ENCODE results near the gene ABR. TPM values are rescaled to one million over a fixed set of nuclear protein-coding genes. Genes with fewer than 3 reads are reported as not detected.

The ABR gene
- total RNA-seq: 110 and 114 TPM in 2 replicates
- long read RNA-seq, partial matches to known transcripts: 6 of 23 reads
- long read RNA-seq, other reads (novel, unspliced or antisense): 16 of 23 reads

GRCh38 chr17:1179818-1180742, at the start of gene ABR:
Gene ABR (minus strand): TSS chr17:1179981. CDS start chr17:1179727, 254 bp downstream.
- Mint-ChIP-seq H3K4me1 (ENCODE audit: unreplicated experiment) (peaks cover 45% of the 10 kb centered on the region), H3K27ac (ENCODE audit: unreplicated experiment) (peak within 1 kb of the TSS; percentile 65), H3K36me3 (ENCODE audit: unreplicated experiment) (peaks cover 3% of the 10 kb centered on the region), H3K9me3 (ENCODE audit: unreplicated experiment) (no peaks in the 10 kb centered on the region), H3K27me3 (ENCODE audit: unreplicated experiment) (no peaks in the 10 kb centered on the region), H3K4me3 (ENCODE audit: unreplicated experiment) (peak within 1 kb of the TSS; percentile 84)
- no peak for TF ChIP-seq CTCF (IDR thresholded peaks at IDR 0.05)
- DNase-seq (ENCODE audit: extremely low spot score, unreplicated experiment): no peak

- H3K4me1 Mint-ChIP-seq (ENCODE audit: unreplicated experiment): peaks cover 23% of the 10 kb centered on the region
- H3K4me3 Mint-ChIP-seq (ENCODE audit: unreplicated experiment): peak overlapping the region; percentile 38
- peaks cover 41% of the 10 kb centered on the region for H3K27me3 Mint-ChIP-seq (ENCODE audit: unreplicated experiment)
- peaks cover 3% of the 10 kb centered on the region for H3K36me3 Mint-ChIP-seq (ENCODE audit: unreplicated experiment)
- DNase-seq (ENCODE audit: extremely low spot score, unreplicated experiment): no peak
- H3K27ac Mint-ChIP-seq (ENCODE audit: unreplicated experiment): no peak overlapping the region
- no peak for TF ChIP-seq CTCF (IDR thresholded peaks at IDR 0.05)
- H3K9me3 Mint-ChIP-seq (ENCODE audit: unreplicated experiment): no peaks in the 10 kb centered on the region
Observed at GRCh38 chr17:1229349-1229899, 49.6 kb upstream of the ABR start.

GRCh38 chr17:1228781-1229348, 49.1 kb upstream of the ABR start:
- peaks cover 3% of the 10 kb centered on the region for H3K36me3 Mint-ChIP-seq (ENCODE audit: unreplicated experiment)
- no peak overlapping the region for H3K27ac Mint-ChIP-seq (ENCODE audit: unreplicated experiment)
- no peak for TF ChIP-seq CTCF (IDR thresholded peaks at IDR 0.05)
- H3K4me1 Mint-ChIP-seq (ENCODE audit: unreplicated experiment): peaks cover 21% of the 10 kb centered on the region
- no peak overlapping the region for H3K4me3 Mint-ChIP-seq (ENCODE audit: unreplicated experiment)
- DNase-seq (ENCODE audit: extremely low spot score, unreplicated experiment): no peak
- H3K9me3 Mint-ChIP-seq (ENCODE audit: unreplicated experiment): no peaks in the 10 kb centered on the region
- peaks cover 41% of the 10 kb centered on the region for H3K27me3 Mint-ChIP-seq (ENCODE audit: unreplicated experiment)

- Mint-ChIP-seq H3K27me3 (ENCODE audit: unreplicated experiment) (peaks cover 43% of the 10 kb centered on the region), H3K4me1 (ENCODE audit: unreplicated experiment) (peaks cover 20% of the 10 kb centered on the region), H3K4me3 (ENCODE audit: unreplicated experiment) (peak overlapping the region; percentile 66), H3K36me3 (ENCODE audit: unreplicated experiment) (peaks cover 3% of the 10 kb centered on the region), H3K9me3 (ENCODE audit: unreplicated experiment) (no peaks in the 10 kb centered on the region), H3K27ac (ENCODE audit: unreplicated experiment) (no peak overlapping the region)
- TF ChIP-seq CTCF (IDR thresholded peaks at IDR 0.05): no peak
- no peak for DNase-seq (ENCODE audit: extremely low spot score, unreplicated experiment)
Observed at GRCh38 chr17:1227917-1228780, 48.4 kb upstream of the ABR start.

Data from osteocyte (in vitro differentiated cells).